GM21381 (cell line): ENCODE data around the gene LRRC3.
"Not testable (repeated sequence)": the region's sequence is repeated elsewhere in the genome, so short reads cannot be mapped to it uniquely, and the experiment has no call there.

ENCODE experiments used
- ATAC-seq: cut with Tn5 transposase; IDR thresholded peaks from one replicate; pipeline ENCODE4 v1.9.1; 2021; ENCODE audit warnings: mild to moderate bottlenecking, moderate library complexity; ENCODE audit not compliant: unreplicated experiment

Gene LRRC3

GRCh38 chr21:44454747-44455523 is at the start of gene LRRC3:
TSS of gene LRRC3 (plus strand) at chr21:44455510. CDS start at chr21:44456645, 1,135 bp downstream.
- no peak for ATAC-seq

- ATAC-seq = no peak
Measured at GRCh38 chr21:44405948-44406872, 49.1 kb upstream of the LRRC3 start.

GRCh38 chr21:44406953-44407352 is 48.4 kb upstream of the LRRC3 start:
- ATAC-seq = no peak

GRCh38 chr21:44407493-44407892 is 47.8 kb upstream of the LRRC3 start:
- no peak for ATAC-seq

GRCh38 chr21:44408226-44408625 is 47.1 kb upstream of the LRRC3 start:
- ATAC-seq = no peak

- ATAC-seq = no peak
Measured at GRCh38 chr21:44413566-44414290, 41.6 kb upstream of the LRRC3 start.

GRCh38 chr21:44414291-44415072 is 40.8 kb upstream of the LRRC3 start:
- ATAC-seq = no peak

GRCh38 chr21:44415073-44416025 is 40.0 kb upstream of the LRRC3 start:
- no peak for ATAC-seq

- no peak for ATAC-seq
Measured at GRCh38 chr21:44416193-44416592, 39.1 kb upstream of the LRRC3 start.

- ATAC-seq = not testable (repeated sequence)
Measured at GRCh38 chr21:44417621-44418107, 37.6 kb upstream of the LRRC3 start.

- ATAC-seq = no peak
Measured at GRCh38 chr21:44418108-44418875, 37.0 kb upstream of the LRRC3 start.

GRCh38 chr21:44418876-44419230 is 36.5 kb upstream of the LRRC3 start:
- ATAC-seq = no peak

GRCh38 chr21:44419679-44420078 is 35.6 kb upstream of the LRRC3 start:
- no peak for ATAC-seq

- no peak for ATAC-seq
Measured at GRCh38 chr21:44420416-44421205, 34.7 kb upstream of the LRRC3 start.

GRCh38 chr21:44421901-44422840 is 33.1 kb upstream of the LRRC3 start:
- ATAC-seq = no peak

GRCh38 chr21:44423312-44423821 is 31.9 kb upstream of the LRRC3 start:
- ATAC-seq = no peak
